ENCODE data around the gene UBE2E2. TPM values are rescaled to one million over a fixed set of nuclear protein-coding genes. Genes with fewer than 3 reads are reported as not detected.

Gene UBE2E2
- total and polyA plus RNA-seq, 2 of the 13 experiments (the other 11 are each of a cell fraction or from before 2014, with no cell fraction given): 0.77 to 1.5 TPM

DNA sequence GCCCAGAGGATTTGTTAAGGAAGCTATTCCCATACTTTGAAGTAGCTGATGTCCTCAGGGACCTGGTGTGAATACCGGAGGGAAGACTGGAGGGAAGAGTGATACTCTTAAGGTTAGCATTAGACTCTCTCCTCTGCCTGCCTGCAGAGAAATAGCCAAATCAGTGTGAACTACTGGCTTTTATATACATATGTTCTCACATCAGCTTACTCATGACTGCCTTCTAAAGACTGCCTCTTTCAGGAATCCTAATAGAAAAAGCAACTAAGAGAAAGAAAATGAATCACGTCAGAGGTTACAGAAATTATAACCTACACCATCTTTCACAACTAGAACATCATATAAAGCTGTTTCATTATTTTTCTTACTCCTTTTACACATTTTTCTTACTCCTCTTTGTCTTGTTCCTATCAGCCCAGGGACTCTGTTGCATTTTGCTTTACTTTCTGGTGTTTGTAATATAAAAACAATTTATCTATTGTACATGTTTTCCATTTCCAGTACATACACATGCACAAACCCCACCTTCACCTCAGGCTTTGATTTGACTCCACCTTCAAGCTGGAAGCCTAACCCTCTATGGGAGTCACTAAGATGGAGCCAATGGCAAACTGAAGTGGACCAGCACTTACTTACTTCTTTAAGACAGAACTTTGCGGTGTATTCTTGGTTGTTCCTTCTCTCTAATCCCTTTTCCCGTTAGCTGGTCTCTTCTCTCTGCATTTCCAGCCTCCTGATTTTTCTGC is 345.0 kb downstream of the UBE2E2 start (continued):
- TF ChIP-seq, protein P1, sequence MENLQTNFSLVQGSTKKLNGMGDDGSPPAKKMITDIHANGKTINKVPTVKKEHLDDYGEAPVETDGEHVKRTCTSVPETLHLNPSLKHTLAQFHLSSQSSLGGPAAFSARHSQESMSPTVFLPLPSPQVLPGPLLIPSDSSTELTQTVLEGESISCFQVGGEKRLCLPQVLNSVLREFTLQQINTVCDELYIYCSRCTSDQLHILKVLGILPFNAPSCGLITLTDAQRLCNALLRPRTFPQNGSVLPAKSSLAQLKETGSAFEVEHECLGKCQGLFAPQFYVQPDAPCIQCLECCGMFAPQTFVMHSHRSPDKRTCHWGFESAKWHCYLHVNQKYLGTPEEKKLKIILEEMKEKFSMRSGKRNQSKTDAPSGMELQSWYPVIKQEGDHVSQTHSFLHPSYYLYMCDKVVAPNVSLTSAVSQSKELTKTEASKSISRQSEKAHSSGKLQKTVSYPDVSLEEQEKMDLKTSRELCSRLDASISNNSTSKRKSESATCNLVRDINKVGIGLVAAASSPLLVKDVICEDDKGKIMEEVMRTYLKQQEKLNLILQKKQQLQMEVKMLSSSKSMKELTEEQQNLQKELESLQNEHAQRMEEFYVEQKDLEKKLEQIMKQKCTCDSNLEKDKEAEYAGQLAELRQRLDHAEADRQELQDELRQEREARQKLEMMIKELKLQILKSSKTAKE (CRISPR knock-in tag; IDR thresholded peaks at IDR 0.05; ENCODE audit: borderline replicate concordance): no peak
- TF ChIP-seq, protein P2, sequence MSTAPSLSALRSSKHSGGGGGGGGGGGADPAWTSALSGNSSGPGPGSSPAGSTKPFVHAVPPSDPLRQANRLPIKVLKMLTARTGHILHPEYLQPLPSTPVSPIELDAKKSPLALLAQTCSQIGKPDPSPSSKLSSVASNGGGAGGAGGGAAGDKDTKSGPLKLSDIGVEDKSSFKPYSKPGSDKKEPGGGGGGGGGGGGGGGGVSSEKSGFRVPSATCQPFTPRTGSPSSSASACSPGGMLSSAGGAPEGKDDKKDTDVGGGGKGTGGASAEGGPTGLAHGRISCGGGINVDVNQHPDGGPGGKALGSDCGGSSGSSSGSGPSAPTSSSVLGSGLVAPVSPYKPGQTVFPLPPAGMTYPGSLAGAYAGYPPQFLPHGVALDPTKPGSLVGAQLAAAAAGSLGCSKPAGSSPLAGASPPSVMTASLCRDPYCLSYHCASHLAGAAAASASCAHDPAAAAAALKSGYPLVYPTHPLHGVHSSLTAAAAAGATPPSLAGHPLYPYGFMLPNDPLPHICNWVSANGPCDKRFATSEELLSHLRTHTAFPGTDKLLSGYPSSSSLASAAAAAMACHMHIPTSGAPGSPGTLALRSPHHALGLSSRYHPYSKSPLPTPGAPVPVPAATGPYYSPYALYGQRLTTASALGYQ (CRISPR knock-in tag; IDR thresholded peaks at IDR 0.05): no peak
- TF ChIP-seq U2AF1 (optimal IDR thresholded peaks at IDR 0.05; ENCODE audit: low read depth, low read length) (no peak), SRSF9 (IDR thresholded peaks at IDR 0.05; ENCODE audit: borderline replicate concordance, insufficient read depth, low read depth, low read length, poor library complexity, severe bottlenecking) (no peak)

DNA sequence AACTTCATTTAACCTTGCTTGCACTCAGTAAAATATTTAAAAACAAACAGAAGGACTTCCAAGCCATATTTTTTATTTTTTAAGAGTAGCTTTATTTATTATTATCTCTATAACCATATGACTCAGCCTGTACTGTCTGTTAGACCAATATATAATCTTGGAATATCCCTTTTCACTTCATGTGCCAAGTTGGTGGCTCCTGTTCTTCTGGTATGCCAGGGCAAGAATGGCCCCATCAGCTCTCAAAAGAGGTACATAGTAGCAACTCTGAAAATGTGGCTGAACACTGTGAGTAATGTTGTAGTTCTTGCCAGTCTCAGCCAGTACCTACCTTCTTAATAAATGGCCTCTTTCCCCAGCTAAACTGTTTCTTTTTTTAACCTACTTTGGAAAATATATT is 345.6 kb downstream of the UBE2E2 start:
- Histone ChIP-seq H3K4me2 (ENCODE audit: low read depth, low read length) (no peak overlapping the region), H3K27ac (ENCODE audit: extremely low read length, insufficient read depth, low read length) (no peak overlapping the region), H3K4me1 (ENCODE audit: insufficient read depth, low read length) (no peaks in the 10 kb centered on the region), H3K36me3 (replicated peaks in 1 of 2; ENCODE audit: control insufficient read depth in 1 of 2, insufficient read depth in 2 of 2, low read length in 2 of 2) (no peaks in the 10 kb centered on the region), H4K20me1 (ENCODE audit: insufficient read depth, low read length) (no peaks in the 10 kb centered on the region), H3K79me2 (ENCODE audit: insufficient read depth, low read length) (no peaks in the 10 kb centered on the region), H3K4me3 (replicated peaks in 1 of 3; ENCODE audit: insufficient read depth in 1 of 3, low read depth in 2 of 3, low read length in 3 of 3) (no peak overlapping the region), H3K9me3 (ENCODE audit: low read length) (no peaks in the 10 kb centered on the region), H3K9ac (ENCODE audit: insufficient read depth, low read depth, low read length) (no peak overlapping the region), H3K27me3 (ENCODE audit: control insufficient read depth in 1 of 2, insufficient read depth in 2 of 2, low read length in 2 of 2) (no peaks in the 10 kb centered on the region), H2AFZ (ENCODE audit: low read length) (no peak overlapping the region)
- CTCF ChIA-PET (ENCODE audit: low intra/inter-chr PET ratio, low total read pairs): no interaction called here
- no peak for DNase-seq (ENCODE audit: low spot score)
- in situ Hi-C loops (cut with HindIII; ENCODE audit: extremely low pct_ligation_motif_present, low pct_unique_long_range_greater_than_20kb) (no loop called here), intact Hi-C loops (cut with micrococcal nuclease; ENCODE audit: unreplicated experiment) (no loop called here)
- no peak for ATAC-seq
- POLR2A ChIA-PET: no interaction called here
- no peak for FAIRE-seq
- BruUV-seq (replicated peaks): no TSS peak
- no peak for TF ChIP-seq GABPA (IDR thresholded peaks at IDR 0.05; ENCODE audit: low read depth, low read length)
- no peak for TF ChIP-seq GABPA (CRISPR knock-in tag; IDR thresholded peaks at IDR 0.05; ENCODE audit: low read depth)
- TF ChIP-seq ZNF17 (CRISPR knock-in tag; IDR thresholded peaks at IDR 0.05): no peak
- TF ChIP-seq ZNF550 (CRISPR knock-in tag; IDR thresholded peaks at IDR 0.05; ENCODE audit: borderline replicate concordance): no peak
- TF ChIP-seq TGIF2 (CRISPR knock-in tag; IDR thresholded peaks at IDR 0.05): no peak
- no peak for TF ChIP-seq SMARCE1 (IDR thresholded peaks at IDR 0.05; ENCODE audit: borderline replicate concordance)
- TF ChIP-seq KLF16 (CRISPR knock-in tag; IDR thresholded peaks at IDR 0.05): no peak
- no peak for TF ChIP-seq ZNF10 (CRISPR knock-in tag; IDR thresholded peaks at IDR 0.05; ENCODE audit: borderline replicate concordance, low read depth)
- TF ChIP-seq, protein P3, sequence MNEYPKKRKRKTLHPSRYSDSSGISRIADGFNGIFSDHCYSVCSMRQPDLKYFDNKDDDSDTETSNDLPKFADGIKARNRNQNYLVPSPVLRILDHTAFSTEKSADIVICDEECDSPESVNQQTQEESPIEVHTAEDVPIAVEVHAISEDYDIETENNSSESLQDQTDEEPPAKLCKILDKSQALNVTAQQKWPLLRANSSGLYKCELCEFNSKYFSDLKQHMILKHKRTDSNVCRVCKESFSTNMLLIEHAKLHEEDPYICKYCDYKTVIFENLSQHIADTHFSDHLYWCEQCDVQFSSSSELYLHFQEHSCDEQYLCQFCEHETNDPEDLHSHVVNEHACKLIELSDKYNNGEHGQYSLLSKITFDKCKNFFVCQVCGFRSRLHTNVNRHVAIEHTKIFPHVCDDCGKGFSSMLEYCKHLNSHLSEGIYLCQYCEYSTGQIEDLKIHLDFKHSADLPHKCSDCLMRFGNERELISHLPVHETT (CRISPR knock-in tag; conservative IDR thresholded peaks at IDR 0.05): no peak
- TF ChIP-seq HOXA3 (CRISPR knock-in tag; IDR thresholded peaks at IDR 0.05): no peak
- TF ChIP-seq CBX5 (CRISPR knock-in tag; IDR thresholded peaks at IDR 0.05; ENCODE audit: borderline replicate concordance): no peak
- no peak for TF ChIP-seq ZNF331 (CRISPR knock-in tag; IDR thresholded peaks at IDR 0.05)
- no peak for TF ChIP-seq SYNCRIP (IDR thresholded peaks at IDR 0.05; ENCODE audit: insufficient read depth, low read depth, low read length)

All from HepG2 (cell line).